DOHH2 (cell line): ENCODE results near the gene DRGX.

ENCODE experiments used
- H3F3A ChIP-seq: fragments of 200-600 bp; sonication (generic), shearing (Covaris generic); 2 replicates; pipeline ENCODE4 v1.6.0; 2016; ENCODE audit warnings: antibody characterized with exemption, mild to moderate bottlenecking; ENCODE audit not compliant: control insufficient read depth, insufficient read depth
- H3K27ac ChIP-seq: fragments of 200-600 bp; sonication (generic); 2 replicates; pipeline ENCODE4 v1.5.1; 2014; ENCODE audit warnings: low read depth, mild to moderate bottlenecking, low read length, moderate library complexity
- H3K27me3 ChIP-seq: fragments of 200-600 bp; sonication (generic); 2 replicates; pipeline ENCODE4 v1.6.1; 2014; ENCODE audit warnings: mild to moderate bottlenecking, low read length, mixed read lengths; ENCODE audit not compliant: control insufficient read depth
- H3K36me3 ChIP-seq: fragments of 200-600 bp; sonication (generic); 2 replicates; pipeline ENCODE4 v1.6.1; 2014; ENCODE audit warnings: mild to moderate bottlenecking, low read length, moderate library complexity, mixed read lengths; ENCODE audit not compliant: control insufficient read depth
- H3K4me1 ChIP-seq: fragments of 200-600 bp; sonication (generic); 2 replicates; pipeline ENCODE4 v1.6.1; 2014; ENCODE audit warnings: mild to moderate bottlenecking, low read length, mixed read lengths; ENCODE audit not compliant: control insufficient read depth
- H3K4me2 ChIP-seq: fragments of 200-600 bp; sonication (generic); 2 replicates; pipeline ENCODE4 v1.6.0; 2014; ENCODE audit warnings: mild to moderate bottlenecking, low read length, moderate library complexity
- H3K4me3 ChIP-seq: fragments of 200-600 bp; sonication (generic); 2 replicates; pipeline ENCODE4 v1.5.1; 2014; ENCODE audit warnings: mild to moderate bottlenecking, low read length, mixed read lengths
- H3K79me2 ChIP-seq: fragments of 200-600 bp; sonication (generic); 2 replicates; pipeline ENCODE4 v1.6.1; 2014; ENCODE audit warnings: mild to moderate bottlenecking, low read length, mixed read lengths; ENCODE audit not compliant: control insufficient read depth
- H3K9me2 ChIP-seq: fragments of 200-600 bp; sonication (generic); replicated peaks from 2 replicates; pipeline ENCODE4 v1.6.1; 2014; ENCODE audit warnings: mild to moderate bottlenecking, low read length, mixed read lengths; ENCODE audit not compliant: control insufficient read depth
- H3K9me3 ChIP-seq: fragments of 200-600 bp; sonication (generic); 2 replicates; pipeline ENCODE4 v1.6.1; 2014; ENCODE audit warnings: antibody characterized with exemption, low read length, mixed read lengths; ENCODE audit not compliant: control insufficient read depth, insufficient read depth
- H4K20me1 ChIP-seq: fragments of 200-600 bp; sonication (generic); 2 replicates; pipeline ENCODE4 v1.6.0; 2014; ENCODE audit warnings: low read depth, mild to moderate bottlenecking, antibody characterized with exemption, low read length, moderate library complexity; ENCODE audit not compliant: control insufficient read depth, insufficient read depth
- EZH2phosphoT487 ChIP-seq: fragments of 200-600 bp; sonication (generic); IDR thresholded peaks from 2 replicates; pipeline ENCODE4 v1.6.1; 2017; ENCODE audit warnings: borderline replicate concordance, mild to moderate bottlenecking, antibody characterized with exemption, low read length, moderate library complexity, mixed read lengths
- TF ChIP-seq, protein P1 (sequence below): fragments of 200-600 bp; sonication (generic); IDR thresholded peaks from one replicate; pipeline ENCODE4 v1.5.1; 2014; ENCODE audit warnings: antibody characterized with exemption, mild to moderate bottlenecking, low read depth, low read length; ENCODE audit not compliant: poor library complexity, severe bottlenecking

DRGX gene

DNA sequence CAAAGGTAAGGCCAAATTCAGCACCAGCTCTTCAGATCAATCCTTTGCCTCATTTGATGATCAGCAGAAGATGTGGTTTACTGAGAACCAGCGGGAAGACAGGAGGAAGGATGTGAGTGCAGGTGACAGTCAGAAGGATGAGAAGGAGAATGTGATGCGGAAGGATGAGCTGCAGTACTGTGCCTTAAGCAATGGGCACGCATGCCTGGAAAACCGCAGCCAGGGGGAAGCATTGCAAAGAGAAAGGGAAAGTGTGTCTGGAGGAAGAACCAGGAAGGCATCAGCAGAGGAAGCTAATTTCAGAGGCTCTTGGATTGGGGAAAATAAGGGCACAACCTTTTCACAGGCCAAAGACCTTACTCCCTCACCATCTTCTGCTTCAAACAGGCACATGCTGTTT lies 71.2 kb downstream of the DRGX start:
- Histone ChIP-seq H3K79me2 (no peaks in the 10 kb centered on the region), H3K9me3 (no peaks in the 10 kb centered on the region), H3K27ac (no peak overlapping the region), H3K36me3 (no peaks in the 10 kb centered on the region), H3K4me1 (no peaks in the 10 kb centered on the region), H3F3A (no peaks in the 10 kb centered on the region), H3K9me2 (no peaks in the 10 kb centered on the region), H3K4me3 (no peak overlapping the region), H3K4me2 (no peak overlapping the region), H4K20me1 (no peaks in the 10 kb centered on the region), H3K27me3 (no peaks in the 10 kb centered on the region)
- TF ChIP-seq, protein P1, sequence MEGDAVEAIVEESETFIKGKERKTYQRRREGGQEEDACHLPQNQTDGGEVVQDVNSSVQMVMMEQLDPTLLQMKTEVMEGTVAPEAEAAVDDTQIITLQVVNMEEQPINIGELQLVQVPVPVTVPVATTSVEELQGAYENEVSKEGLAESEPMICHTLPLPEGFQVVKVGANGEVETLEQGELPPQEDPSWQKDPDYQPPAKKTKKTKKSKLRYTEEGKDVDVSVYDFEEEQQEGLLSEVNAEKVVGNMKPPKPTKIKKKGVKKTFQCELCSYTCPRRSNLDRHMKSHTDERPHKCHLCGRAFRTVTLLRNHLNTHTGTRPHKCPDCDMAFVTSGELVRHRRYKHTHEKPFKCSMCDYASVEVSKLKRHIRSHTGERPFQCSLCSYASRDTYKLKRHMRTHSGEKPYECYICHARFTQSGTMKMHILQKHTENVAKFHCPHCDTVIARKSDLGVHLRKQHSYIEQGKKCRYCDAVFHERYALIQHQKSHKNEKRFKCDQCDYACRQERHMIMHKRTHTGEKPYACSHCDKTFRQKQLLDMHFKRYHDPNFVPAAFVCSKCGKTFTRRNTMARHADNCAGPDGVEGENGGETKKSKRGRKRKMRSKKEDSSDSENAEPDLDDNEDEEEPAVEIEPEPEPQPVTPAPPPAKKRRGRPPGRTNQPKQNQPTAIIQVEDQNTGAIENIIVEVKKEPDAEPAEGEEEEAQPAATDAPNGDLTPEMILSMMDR: no peak
- TF ChIP-seq EZH2phosphoT487: no peak

DNA sequence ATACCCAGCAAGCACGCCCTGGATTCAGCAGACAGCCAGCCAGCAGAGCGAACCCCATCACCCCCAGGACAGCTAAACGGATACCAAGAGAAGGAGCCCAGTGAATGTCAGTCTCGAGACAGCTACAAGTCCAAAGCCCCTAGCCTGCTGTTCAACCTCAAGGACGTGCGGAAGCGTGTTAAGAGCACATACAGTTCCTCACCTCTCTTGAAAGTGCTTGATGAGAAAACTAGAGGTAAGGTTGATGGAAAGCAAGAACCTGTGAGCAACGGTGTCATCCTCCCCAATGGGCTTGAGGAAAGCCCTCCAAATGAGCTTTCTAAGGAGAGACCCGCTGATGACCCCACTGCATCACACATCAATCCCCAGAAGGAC lies 72.0 kb downstream of the DRGX start:
- Histone ChIP-seq H3F3A (no peaks in the 10 kb centered on the region), H4K20me1 (no peaks in the 10 kb centered on the region), H3K27me3 (no peaks in the 10 kb centered on the region), H3K9me3 (no peaks in the 10 kb centered on the region), H3K9me2 (no peaks in the 10 kb centered on the region), H3K4me2 (no peak overlapping the region), H3K27ac (no peak overlapping the region), H3K36me3 (no peaks in the 10 kb centered on the region), H3K79me2 (no peaks in the 10 kb centered on the region), H3K4me1 (no peaks in the 10 kb centered on the region), H3K4me3 (no peak overlapping the region)
- TF ChIP-seq, protein P1: no peak
- TF ChIP-seq EZH2phosphoT487: no peak

DNA sequence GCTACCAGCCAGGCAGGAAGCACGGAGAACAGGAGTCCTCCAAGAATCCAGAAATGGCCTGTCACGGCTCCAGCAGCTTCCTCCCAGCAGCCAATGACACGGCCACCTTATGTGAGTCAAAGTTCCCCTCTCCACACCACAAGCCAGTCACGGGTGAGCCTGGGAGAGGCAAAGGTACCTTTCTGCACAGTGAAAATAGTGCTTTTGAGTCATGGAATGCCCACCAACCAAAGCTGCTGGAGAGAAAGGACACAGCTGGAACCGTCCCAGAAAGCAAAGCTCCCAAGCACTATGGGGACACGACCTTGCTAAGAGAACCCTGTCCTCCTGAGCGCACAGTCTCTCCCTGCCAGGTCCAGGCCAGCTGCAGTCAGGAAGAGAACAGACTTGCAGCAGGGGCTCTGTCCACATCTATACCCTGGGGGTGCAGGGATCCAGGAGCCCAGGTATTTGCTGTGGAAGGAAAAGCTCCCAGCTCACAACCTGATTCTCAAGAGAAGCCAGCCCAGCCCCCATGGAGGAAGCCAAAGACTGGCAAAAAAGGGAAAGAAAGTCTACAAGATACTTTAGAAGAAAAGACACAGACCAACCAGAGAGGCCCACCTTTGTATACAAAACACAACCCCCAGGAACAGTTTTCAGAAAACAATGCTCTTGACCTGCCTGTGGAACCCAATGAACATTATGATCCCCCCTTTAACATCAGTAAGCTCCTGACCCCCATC lies 72.6 kb downstream of the DRGX start:
- Histone ChIP-seq H3K9me3 (no peaks in the 10 kb centered on the region), H3K27ac (no peak overlapping the region), H3K27me3 (no peaks in the 10 kb centered on the region), H3K4me1 (no peaks in the 10 kb centered on the region), H4K20me1 (no peaks in the 10 kb centered on the region), H3K9me2 (no peaks in the 10 kb centered on the region), H3K36me3 (no peaks in the 10 kb centered on the region), H3F3A (no peaks in the 10 kb centered on the region), H3K4me2 (no peak overlapping the region), H3K4me3 (no peak overlapping the region), H3K79me2 (no peaks in the 10 kb centered on the region)
- TF ChIP-seq, protein P1: no peak
- TF ChIP-seq EZH2phosphoT487: no peak
